Left cardiac atrium (tissue), 4 donors: ENCODE results near the gene MSI1. TPM values are rescaled to one million over a fixed set of nuclear protein-coding genes. Genes with fewer than 3 reads are reported as not detected.
A peak's percentile ranks its signal among the peaks of the same experiment; 100 is the strongest.
"Not testable (repeated sequence)": the region's sequence is repeated elsewhere in the genome, so short reads cannot be mapped to it uniquely, and the experiment has no call there.

Experiments
- ATAC-seq, 2 donors: fragments of 200-7000 bp; cut with Tn5 transposase; one replicate each; pipeline ENCODE4 v1.9.1; 2020; ENCODE audit warnings: mild to moderate bottlenecking in 2 of 2, moderate library complexity in 2 of 2
- DNase-seq: peaks from one replicate; pipeline ENCODE4 v3.0.0-alpha.2; 2020
- intact Hi-C, 2 donors: fragments of 100-400 bp; cut with DNase I; formaldehyde crosslinking; loops; one replicate each; pipeline versions ENCODE4 v1.14.1 to v1.15.1; 2022 to 2023
- total RNA-seq, 2 donors: library from RNA; stranded (reverse); fragmentation: NEBNext Ultra II Directional; extraction: Animal tissue kit (Norgen Biotek cat#: 25700); gene quantifications; one replicate each; pipeline ENCODE4 v1.2.1, GENCODE V29; 2021
- donor health status: DM: no; HTN: yes; CAD: no.
- donor health status: DM: no; HTN: yes; CAD: no; lungs with severe emphysema.
- donor health status: DM: yes; HTN: yes; CAD: no.
- donor health status: Dilated cardiomyopathy.

Gene MSI1
- total RNA-seq, 2 donors from 2014 or later, result 6.2 to 7.8 TPM

DNA sequence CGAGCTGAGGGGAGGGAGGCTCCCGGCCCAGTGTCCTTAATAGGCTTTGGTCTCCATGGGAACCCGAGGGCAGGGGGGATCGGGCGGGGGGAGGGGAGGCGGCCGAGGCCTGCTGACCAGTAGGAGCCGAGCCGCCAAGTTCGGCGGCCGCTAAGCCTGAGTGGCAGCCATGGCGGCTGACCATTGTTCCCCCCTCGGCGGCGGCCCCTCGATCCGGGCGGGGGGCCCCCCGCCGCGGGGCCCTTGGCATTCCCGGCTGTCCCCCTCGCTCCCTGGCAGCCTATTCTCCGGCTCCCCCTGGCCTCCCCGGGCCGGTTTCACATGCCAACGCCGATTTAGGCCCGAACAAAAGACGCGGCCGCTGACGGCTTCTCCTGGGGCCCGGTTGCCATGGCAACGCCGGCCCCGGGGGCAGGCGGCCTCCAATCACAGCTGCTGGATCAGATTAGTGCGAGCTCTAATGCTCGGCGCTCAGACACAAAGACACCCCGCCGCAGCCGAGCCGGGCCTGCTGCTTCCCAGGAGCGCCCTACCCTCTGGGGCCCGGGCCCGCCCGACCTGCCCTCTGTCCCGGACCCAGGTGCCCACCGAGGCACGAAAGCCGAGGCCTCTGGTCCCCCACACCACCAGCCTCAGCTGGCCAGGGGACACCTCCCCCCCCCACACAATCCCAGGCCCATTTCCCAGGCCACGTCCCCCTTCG is 7.3 kb downstream of the MSI1 start:
- intact Hi-C loops, result no loop called here
- ATAC-seq (peak; percentile 66 to 81), DNase-seq (peak; percentile 71)

DNA sequence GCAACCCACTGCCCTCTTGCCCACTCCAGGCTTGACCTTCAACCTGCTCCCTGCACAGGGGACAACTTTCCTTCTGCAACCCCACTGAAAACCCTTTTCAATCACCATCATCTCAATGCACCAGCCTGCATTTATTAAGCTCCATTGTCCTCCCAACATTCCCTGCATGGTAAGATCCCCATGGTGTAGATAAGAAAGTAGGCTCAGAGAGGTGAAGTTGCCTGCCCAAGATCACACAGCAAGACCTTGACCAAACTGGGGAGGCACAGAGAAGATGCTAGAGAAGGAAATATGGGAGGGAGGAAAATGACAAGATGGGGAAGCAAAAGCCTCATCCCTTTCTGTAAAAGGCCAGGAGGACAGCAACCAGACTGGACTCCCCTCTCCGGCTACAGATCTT is 9.8 kb downstream of the MSI1 start:
- ATAC-seq (no peak), DNase-seq (no peak)
- intact Hi-C loops, result loop anchor here in 1 of 2 donors (5.0 kb wide), 1 partner anchor 73 kb away; no protein-coding TSS in a partner anchor

DNA sequence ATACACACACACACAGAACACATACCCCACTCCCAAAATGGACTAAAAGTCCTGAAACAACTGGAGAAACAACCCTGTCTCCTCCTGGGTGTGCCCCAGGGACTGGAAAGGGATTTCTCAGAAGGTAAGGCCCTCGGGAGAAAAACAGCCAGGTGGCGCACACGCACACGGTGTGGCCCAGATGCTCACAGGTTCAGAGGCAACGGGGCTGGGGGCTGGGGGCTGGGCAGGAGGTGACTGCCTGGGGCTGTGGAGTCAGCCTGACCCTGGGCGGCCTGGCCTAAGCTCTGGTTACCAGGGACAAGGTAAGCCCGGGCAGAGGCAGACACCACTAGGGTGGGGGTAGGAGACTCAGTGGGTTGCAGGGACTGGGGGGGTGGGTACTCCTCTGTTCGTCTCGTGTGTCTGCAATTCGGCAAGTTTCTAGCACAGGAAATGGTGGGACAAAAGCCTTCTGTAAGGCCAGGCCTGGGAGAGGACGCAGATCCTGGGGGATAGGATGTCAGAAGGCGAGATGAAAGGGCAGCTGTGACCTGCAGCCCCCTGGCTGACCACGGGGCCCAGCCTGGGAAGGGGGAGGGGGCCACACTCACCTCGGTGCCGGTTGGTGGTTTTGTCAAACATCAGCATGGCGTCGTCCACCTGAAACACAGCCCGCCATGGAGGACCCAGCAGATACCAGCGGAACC is 10.4 kb downstream of the MSI1 start:
- no peak for ATAC-seq
- intact Hi-C loops, result loop anchor here in 1 of 2 donors (5.0 kb wide), 1 partner anchor 74 kb away; no protein-coding TSS in a partner anchor
- no peak for DNase-seq

GRCh38 chr12:120357104-120357503 is 11.9 kb downstream of the MSI1 start:
- no peak for ATAC-seq
- DNase-seq, result no peak
- intact Hi-C loops, result loop anchor here in 1 of 2 donors (5.0 kb wide), 1 partner anchor 75 kb away; no protein-coding TSS in a partner anchor

GRCh38 chr12:120356567-120357030 is 12.4 kb downstream of the MSI1 start:
- peak; percentile 78 for DNase-seq
- peak; percentile 84 to 95 for ATAC-seq
- intact Hi-C loops, result loop anchor here (1.0 to 5.0 kb wide), 2 partner anchors 74 to 76 kb away; no protein-coding TSS in a partner anchor

DNA sequence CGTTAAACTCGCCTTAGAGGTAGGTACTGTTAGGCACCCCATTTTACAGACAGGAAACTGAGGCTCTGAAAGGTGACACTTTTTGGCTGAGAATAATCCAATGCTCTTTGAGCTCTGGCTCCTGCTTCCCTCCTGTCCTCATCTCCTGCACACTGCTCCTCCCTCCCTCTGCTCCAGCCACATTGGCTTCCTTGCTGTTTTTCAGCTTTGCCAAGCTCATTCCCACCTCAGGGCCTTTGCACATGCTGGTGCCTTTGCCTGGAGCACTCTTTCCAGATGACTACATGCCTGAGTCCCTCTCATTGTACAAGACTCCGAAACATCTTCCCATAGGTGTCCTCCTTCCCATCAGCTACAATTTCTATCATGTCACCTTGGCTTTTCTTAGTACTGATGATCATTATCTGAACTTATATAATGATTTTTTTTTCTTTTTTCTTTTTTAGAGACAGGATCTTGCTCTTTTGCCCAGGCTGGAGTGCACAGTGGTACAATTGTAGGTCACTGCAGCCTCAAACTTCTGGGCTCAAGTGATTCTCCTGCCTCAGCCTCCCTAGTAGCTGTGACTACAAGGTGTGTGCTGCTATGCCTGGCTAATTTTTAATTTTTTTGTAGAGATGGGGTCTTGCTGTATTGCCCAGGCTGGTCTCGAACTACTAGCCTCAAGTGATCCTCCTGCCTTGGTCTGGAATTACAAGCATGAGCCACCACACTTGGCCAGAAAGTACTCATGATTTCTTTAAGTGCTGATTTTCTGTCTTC is 15.2 kb downstream of the MSI1 start:
- DNase-seq (no peak), ATAC-seq (no peak)
- intact Hi-C loops, result no loop called here

- intact Hi-C loops, result no loop called here
- no peak for DNase-seq
- no peak for ATAC-seq
These were observed 15.8 kb downstream of the MSI1 start for GRCh38 chr12:120353136-120353535.

GRCh38 chr12:120352117-120352516 is 16.8 kb downstream of the MSI1 start:
- no peak for ATAC-seq
- no peak for DNase-seq
- intact Hi-C loops, result no loop called here

- intact Hi-C loops, result no loop called here
- ATAC-seq (peak in 1 of 2 donors; percentile 76), DNase-seq (no peak)
These were observed 18.2 kb downstream of the MSI1 start for GRCh38 chr12:120350576-120351350.

DNA sequence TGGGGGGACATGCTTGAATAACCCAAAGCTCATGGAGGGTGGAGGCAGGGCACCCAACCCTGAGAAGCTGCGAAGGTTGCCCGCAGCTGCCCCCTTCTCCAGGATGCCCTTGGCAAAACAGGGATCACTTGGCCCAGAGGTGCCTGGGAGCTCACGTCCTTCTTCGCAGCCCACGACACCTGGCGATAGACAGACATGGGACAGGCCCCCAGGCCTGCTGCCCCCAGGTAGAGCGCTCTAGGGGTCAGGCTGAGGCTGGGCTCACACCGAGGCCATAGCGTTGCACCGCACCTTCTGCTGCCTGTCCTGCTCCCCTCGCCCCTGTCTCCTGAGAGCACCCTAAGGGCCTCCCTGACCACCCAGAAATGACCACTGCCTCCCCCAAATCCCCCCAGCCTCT is 21.2 kb downstream of the MSI1 start:
- DNase-seq (no peak), ATAC-seq (no peak)
- intact Hi-C loops, result no loop called here

- DNase-seq, result no peak
- intact Hi-C loops, result no loop called here
These were observed 22.3 kb downstream of the MSI1 start for GRCh38 chr12:120346681-120347080.

DNA sequence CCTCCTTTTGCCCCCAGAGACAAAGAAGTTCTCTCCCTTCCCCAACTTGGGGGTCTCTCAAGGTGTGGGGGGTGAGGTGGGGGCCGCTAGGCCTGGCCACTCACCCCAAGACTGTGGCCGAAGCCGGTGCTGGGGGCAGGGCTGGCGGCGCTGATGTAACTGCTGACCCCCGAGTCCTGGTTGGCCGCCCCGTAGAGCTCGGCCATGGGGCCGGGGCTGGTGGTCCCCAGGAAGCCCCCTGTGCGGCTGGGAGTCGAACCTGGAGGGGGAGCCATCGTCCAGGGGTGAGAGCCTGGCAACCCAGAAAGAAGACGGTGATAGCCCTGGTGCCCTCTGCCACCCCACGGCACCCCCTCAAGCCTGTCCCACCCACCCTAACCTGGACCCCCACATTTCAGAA is 22.9 kb downstream of the MSI1 start:
- intact Hi-C loops, result no loop called here
- no peak for ATAC-seq
- DNase-seq, result no peak

More at GRCh38 chr12:120346681-120347080, 22.3 kb downstream of the MSI1 start:
- ATAC-seq, result no peak

GRCh38 chr12:120343692-120344091 is 25.3 kb downstream of the MSI1 start:
- DNase-seq (no peak), ATAC-seq (no peak)
- intact Hi-C loops, result no loop called here

- intact Hi-C loops, result no loop called here
- ATAC-seq (no peak), DNase-seq (no peak)
These were observed 25.9 kb downstream of the MSI1 start for GRCh38 chr12:120343039-120343537.

DNA sequence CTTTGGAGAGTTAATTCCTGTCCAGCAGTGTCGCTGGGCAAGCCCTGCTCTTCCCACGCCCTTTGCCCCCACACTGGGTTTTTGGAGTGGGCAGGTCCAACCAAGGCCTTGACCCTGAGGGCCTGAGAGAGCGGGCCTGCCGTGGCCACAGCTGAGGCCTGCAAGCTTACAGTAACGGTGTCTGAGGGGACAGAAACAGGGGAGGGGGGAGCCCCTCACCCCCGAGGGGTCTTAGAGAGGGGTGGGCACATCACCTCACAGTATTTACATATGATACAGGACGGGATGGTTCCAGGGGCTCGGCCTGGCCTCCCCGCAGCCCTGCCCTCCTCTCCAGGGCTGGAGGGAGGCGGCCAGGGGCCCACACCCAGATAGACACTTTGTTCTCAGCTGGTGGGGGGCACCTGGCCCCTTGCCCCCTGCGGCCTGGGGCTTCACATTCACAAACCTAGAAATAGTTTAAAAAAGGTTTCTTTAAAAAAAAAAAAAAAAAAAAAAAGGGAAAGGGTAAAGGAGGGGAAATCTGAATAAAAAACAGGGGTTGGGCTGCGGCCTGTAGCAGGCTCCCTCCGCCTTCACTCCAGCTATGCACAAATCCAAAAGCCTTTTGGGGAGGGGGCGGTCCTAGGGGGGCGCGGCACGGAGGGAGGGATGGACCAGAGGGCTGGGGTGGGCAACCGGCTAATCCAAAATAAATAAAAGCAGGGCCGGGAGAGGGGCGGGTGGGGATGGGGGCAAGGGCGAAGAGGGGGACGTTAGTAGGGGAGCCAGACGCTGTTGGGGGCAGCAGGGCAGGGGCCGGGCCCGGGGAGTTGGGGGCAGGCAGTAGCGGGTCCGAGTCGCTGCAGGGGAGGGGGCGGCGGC is 26.6 kb downstream of the MSI1 start:
- no peak for ATAC-seq
- DNase-seq, result no peak
- intact Hi-C loops, result no loop called here

DNA sequence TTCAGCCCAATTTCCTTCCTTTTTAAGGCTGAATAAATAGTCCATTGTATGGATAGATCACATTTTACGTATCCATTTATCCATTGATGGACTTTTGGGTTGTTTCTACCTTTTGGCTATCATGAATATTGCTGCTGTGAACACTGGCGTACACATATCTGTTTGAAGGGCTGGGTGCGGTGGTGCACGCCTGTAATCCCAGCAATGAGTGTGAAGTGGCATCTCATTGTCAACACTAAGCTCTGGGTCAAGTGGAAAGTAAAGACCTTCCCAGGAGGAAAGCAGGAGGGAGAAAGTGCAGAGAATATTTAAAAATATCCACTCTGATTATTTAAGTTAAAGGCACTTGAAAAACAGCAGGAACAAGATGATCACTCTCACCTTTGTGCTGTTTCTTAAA is 29.7 kb downstream of the MSI1 start:
- ATAC-seq (no peak), DNase-seq (no peak)
- intact Hi-C loops, result no loop called here

GRCh38 chr12:120337730-120338129 is 31.2 kb downstream of the MSI1 start:
- intact Hi-C loops, result no loop called here
- DNase-seq, result no peak
- ATAC-seq, result no peak

- ATAC-seq, DNase-seq, intact Hi-C loops: not testable (repeated sequence)
These were observed 32.6 kb downstream of the MSI1 start for GRCh38 chr12:120336392-120336791.
